ENCODE results near the gene BMERB1.
A peak's percentile ranks its signal among the peaks of the same experiment; 100 is the strongest.
"Not testable (repeated sequence)": the region's sequence is repeated elsewhere in the genome, so short reads cannot be mapped to it uniquely, and the experiment has no call there.

The BMERB1 gene

DNA sequence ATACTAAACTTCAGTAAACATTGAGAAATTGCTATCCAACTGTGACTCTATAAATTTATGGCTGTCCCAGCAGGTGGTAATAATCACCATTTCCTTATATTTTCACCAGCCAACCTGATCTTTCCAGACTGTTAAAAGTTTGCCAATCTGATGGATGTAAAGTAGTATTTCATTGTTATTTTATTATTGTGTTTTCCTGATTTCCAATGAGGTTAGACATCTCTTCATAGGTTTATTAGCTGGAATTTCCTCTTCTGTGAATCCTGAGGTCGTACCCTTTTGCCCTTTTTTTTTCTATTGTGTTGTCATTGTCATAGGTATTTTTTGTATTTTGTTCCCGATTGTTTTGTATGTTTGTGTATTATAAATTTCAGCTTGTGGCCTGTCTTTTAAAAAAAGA, 31.7 kb downstream of the BMERB1 start:
- no peak for DNase-seq

DNA sequence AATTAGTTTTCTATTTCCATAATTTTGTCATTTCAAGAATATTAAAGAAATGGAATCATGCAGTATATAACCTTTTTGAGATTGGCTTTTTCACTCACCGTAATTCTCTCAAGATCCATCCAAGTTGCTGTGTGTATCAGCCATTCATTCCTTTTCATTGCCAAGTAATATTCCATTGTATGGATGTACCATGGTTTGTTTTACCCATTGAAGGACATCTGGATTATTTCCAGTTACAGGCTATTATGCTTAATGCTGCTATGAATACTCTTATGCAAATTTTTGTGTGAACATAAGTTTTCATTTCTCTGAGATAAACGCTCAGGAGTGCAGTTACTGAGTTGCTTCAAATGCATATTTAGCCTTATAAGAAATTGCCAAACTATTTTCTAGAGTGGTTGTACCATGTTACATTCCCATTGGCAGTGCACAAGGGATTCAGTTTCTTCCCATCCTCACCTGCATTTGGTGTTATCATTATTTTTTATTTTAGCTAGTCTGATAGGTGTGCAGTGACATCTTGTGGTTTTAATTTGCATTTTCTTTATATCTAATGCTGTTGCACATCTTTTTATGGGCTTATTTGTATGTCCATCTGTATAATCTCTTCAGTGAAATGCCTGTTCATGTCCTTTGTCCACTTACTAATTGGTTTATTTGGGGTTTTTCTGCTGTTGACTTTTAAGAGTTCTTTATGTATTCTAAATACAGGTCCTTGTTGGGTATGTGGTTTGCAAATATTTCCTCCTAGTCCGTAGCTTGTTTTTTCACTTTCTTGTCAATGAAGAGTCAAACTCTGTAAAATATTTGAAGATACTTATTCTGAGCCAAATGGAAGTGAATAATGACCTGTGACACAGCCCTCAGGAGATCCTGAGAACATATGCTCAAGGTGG, 32.7 kb downstream of the BMERB1 start:
- no peak for DNase-seq

DNA sequence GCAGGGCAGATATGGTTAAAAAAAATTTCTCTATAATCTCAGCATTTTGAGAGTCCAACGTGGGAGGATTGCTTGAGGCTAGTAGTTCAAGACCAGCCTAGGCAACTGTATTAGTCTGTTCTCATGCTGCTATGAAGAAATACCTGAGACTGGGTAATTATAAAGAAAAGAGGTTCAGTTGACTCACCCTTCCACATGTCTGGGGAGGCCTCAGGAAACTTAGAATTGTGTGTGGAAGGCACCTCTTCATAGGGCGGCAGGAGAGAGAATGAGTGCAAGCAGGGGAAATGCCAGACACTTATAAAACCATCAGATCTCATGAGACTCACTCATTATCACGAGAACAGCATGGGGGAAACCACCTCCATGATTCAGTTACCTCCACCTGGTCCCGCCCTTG, 42.6 kb downstream of the BMERB1 start:
- not testable (repeated sequence) for DNase-seq

DNA sequence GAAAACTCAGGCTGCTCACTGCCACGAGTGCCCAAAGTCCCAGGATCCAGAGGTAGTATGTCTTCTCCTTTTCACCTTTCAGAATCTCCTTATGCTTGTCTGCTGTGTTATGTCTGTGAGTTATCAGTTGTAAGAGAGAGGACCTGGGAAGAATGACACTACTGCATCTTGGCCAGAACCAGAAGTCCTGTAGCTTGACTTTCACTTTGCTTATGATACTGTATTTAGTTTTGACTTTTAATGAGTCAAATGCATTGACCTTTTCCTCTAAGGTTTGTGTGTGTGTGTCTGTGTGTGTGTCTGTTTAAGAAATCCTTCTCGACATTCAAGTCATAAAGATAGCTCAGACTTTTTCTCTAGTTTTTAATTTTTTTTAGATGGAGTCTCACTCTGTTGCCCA, 43.4 kb downstream of the BMERB1 start:
- DNase-seq, result no peak

DNA sequence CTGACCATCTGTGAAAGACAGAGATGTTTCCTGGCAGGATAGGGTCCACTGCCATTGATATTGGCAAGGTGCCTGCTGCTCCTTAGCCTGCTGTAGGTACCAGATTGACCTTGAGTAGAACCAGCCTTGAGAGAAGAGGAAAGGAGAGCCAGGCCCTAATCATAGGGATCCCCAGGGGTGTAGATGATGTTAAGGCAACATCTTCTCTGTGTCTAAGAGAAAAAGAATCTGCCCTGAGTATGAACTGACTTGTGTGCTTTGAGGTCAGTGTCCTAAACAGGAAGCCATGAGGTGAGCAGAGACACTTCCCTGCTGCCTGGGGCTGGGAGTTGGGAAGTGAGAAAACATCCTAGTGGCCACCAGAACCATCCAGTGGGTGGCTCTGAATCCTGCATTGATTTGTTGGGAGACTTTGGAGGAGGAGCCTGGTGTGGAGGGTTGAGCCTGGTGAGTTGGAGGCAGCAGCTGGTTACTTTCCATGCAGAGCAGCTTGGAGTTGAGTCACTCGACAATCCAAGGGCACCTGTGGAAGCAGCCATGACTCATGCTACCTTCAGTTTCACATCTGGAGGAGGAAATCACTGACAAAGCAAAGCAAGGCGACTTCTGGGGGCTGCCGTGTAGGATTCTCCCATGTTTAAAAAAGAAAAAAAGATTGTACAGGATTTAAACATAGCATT, 47.8 kb downstream of the BMERB1 start:
- DNase-seq, result peak; percentile 21 to 44

DNA sequence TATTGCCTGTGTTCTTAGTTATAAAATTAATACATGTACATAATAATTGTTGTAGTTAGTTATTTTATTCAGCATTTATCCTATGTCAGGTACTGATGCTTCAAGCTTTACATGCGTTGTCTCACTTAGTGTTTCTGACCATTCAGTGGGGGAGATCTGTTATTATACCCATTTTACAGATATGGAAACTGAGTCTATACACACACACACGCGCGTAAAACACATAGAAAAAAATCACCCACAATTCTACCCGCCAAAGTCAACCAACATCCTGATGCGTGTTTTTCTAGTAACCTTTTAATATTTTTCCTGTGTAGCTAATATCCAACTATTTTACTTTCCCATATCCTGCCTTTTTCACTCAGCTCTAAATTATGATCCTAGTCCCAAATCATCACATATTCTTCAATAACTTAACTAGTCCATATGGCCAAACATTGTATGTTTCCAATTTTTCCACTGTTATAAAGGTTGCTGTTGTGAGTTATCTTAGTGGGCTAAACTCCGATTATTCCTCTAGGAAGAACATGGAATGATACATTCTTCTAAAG, 48.4 kb downstream of the BMERB1 start:
- no peak for DNase-seq

DNA sequence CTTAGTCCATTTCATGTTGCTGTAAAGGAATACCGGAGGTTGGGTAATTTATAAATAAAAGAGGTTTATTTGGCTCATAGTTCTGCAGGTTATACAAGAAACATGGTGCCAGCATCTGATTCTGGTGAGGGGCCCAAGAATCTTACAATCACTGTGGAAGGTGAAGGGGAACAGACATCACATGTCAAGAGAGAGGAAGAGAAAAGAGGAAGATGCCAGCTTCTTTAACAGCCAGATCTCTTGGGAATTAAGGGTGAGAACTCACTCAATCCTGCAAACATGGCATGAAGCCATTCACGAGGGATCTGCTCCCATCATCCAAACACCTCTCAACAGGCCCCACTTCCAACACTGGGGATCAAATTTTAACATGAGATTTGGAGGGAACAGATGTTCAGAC, 49.5 kb downstream of the BMERB1 start:
- no peak for DNase-seq

DNA sequence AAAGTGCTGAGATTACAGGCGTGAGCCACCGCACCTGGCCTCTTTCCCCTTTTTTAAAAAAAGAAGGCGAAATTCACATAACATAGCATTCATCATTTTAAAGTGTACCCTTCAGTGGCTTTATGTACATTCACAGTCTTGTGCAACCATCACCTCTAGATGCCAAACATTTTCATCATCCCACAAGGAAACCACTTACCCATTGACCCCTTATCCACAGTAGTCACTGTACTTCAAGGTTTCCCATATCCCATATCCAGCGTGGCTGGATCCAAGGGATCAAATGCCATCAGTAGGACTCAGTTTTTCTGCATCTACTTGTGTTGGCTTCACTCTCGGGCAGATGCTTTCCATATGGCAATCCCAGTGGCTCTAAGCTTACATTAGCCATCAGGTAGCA, 50.3 kb downstream of the BMERB1 start:
- no peak for DNase-seq

DNA sequence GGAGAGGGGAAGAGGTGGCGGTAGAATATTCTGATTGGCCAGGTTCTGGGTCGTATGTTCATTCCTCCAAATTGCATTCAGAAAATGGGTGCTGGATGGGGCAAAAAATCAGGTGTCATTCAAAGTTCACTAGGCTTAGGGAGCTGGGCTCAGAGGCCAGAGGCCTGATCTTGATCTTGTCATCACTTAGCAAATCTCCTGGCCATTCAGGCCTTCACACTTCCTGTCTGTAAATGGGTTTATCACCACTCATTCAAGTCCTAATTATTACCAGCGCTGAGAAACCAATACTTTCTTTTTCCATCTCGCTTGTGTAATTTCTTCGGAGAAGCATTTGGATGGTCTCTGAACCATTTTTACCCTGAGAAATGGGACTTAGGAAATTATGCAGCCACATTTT, 50.8 kb downstream of the BMERB1 start:
- DNase-seq, result no peak

DNA sequence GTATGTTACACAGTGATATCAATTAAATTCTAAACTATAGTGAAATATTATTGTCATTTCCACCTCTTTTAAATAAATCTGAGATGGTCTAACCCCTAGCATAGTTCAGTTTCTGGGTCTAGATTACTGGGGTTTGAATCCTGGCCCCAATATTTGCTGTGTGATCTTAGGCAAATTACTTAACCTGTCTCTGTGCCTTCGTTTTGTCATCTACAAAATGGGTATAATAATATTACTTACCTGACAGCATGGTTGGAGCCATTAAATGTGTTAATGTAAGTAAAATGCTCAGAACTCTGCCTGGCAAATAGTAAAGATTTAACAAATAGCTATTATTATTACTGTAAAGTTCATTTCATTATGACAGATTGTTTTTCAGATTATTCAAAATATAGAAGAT, 52.3 kb downstream of the BMERB1 start:
- DNase-seq, result no peak

DNA sequence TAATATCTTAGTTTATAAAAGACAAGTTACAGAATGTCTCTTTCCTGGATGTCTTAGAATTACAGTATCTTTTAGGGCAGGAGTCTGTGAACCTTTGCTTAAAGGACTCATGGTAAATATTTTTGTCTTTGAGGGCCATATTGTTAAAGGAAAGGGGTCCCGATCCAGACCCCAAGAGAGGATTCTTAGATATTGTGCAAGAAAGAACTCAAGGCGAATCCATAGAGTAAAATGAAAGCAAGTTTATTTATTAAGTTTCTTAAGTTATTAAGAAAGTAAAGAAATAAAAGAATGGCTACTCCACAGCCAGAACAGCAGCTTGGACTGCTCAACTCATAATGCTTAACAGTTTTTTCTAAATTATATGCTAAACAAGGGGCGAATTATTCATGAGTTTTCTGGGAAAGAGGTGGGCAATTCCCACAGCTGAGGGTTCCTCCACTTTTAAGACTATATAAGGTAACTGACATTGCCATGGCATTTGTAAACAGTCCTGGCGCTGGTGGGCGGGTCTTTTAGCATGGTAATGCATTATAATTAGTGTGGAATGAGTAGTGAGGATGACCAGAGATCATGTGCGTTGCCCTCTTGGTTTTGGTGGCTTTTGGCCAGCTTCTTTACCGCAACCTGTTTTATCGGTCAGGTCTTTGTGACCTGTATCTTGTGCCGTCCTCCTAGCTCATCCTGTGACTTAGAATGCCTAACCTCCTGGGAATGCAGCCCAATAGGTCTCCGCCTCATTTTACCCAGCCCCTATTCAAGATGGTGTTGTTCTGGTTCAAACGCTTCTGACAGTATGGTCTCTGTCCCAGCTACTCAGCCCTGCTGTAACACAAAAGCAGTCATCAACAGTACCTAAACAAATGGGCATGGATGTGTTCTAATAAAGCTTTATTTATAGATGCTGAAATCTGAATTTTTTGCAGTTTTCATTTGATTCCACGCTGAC, 53.2 kb downstream of the BMERB1 start:
- DNase-seq, result no peak

DNA sequence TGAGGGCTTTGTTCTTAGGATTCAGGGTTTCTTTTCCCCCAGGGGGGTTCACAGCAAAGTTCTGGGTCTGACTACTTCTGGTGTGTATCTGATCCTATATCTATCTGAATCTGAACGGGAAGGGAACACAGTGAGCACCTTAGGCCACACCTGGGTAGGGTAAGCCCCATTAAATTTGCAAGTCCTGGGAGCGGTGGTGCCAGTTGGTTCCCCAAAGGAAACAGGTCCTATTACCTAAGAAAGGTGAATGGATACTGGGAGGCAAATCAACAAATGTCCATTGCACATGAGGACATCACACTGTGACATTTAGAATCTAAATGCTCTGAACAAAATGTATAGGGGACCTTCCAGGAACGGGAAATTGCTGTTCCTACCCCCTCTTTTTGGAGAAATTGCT, 54.6 kb downstream of the BMERB1 start:
- no peak for DNase-seq

DNA sequence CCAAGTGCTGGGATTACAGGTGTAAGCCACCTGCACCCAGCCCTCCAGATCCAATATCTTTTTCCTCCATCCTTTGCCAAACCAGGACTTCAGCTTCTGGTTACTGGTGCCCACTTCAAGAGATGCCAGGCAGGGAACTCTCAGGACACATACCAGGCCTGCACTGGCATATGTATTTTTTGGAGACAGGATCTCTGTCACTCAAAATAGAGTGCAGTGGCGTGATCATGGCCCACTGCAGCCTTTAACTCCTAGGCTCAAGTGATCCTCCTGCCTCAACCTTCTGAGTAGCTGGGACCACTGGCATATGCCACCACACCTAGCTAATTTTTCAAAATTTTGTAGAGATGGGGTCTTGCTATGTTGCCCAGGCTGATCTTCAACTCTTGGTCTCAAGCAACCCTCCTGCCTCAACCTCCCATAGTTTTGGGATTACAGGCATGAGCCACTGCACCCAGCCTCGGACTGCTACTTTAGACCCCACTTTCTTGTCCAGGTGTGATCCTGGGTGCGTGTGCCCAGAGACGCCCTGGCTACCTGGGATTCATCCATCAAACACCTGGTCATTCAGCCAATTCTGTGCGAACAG, 55.8 kb downstream of the BMERB1 start:
- DNase-seq, result no peak

DNA sequence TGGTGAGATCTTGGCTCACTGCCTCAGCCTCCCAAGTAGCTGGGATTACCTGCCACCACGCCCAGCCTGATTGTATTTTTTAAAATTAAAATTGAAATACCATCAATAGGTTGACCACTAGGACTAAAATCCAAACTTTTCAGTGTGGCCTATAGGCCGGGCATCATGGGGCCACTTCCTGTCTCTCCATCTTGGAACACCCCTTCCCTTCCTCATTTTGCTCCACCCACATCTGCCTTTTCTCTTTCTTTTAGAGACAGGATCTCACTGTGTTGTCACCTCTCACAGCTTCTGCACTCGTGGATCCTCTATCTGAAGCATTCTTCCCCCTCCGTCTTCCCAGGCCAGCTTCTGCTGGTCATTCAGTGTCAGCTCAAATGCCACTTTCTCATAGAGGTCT, 57.0 kb downstream of the BMERB1 start:
- DNase-seq, result no peak

DNA sequence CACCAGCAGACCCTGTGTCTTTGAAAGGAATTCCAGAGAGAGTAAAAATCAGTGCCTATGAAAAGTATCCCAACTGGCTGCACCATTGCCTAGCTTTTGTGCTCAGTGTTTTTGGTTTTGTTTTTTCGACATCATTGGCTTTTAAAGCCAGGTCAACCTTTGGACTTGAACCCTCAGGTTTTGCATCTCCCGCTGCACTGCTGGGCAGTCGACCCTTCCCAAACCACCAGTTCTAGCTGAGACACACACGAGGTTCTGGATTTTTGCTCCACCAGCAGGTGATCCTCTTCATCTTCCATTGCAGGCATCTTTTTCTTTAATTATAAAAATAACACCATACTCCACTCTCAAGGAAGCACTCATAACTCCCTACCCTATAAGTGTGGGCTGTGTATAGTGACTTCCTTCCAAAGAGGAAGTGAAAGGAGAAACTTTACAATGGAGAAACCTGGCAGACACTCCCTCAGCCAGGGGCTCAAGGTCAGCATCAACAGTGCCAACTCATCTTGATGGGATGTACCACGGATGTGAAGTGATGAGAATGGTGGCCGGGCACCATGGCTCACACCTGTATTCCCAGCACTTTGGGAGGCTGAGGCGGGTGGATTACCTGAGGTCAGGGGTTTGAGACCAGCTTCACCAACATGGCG, 57.8 kb downstream of the BMERB1 start:
- no peak for DNase-seq

DNA sequence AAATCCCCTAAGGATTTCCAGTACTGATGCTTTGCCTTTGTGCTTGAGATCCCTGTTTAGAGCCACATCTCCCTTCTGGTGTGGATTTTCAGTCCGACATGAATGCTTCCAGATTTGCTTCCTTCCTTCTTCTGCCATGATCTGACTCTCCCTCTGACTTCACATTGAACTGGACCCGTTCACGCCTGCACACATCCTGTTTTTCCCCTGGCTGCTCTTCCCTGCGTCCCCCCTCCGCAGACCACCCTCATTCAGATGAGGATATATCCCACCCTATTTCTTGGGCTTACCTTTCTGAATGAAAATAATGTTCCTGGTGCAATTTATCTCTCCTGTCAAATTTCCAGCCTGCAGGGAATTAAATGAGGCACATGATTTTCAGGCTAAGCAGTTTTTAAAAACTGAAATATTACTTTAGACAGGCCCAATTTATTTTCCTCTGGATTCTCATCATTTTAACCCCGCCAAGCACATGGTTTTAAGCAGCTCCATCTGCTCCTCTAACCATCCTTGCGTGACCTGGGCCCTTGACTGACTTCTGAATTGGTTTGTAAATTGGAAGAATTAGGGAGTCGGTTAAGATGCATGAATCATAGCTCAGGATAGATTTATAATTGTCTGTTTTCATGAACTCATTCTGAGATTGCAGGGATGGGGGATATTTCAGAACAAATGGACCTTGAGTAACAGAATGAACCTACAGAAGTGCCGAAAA, 59.2 kb downstream of the BMERB1 start:
- DNase-seq, result no peak

DNA sequence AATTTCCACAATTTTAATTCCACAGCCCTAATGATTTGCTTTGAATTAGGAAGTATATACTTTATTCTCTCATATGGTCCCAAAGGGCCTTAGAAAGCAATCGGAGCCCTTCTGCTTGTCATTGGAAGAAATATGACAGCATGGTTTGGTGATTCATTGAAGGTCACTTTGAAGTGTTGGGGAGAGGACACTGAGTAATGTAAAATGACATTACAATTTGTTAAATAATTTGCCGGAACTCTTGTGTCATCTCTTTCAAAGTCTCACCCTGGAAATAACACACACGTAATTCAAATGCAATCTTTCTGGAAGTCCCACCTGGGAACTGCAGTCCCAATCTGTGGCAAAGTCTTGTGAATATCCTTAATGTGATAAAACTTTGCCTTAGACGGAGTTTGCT, 59.8 kb downstream of the BMERB1 start:
- no peak for DNase-seq

DNA sequence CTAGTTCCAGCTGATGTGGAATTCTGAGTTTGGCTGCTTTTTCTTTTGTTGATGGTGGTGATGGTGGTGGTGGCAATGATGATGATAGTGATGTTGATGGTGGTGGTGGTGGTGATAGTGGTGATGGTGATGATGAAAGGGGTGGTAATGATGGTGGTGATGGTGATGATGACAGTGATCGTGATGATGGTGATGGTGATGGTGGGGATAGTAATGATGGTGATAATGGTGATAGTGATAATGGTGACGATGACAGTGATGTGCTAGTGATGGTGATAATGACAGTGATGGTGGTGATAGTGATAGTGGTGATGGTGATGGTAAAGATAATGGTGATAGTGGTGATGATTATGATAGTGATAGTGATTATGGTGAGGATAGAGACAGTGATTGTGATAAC, 61.5 kb downstream of the BMERB1 start:
- DNase-seq, result no peak

DNA sequence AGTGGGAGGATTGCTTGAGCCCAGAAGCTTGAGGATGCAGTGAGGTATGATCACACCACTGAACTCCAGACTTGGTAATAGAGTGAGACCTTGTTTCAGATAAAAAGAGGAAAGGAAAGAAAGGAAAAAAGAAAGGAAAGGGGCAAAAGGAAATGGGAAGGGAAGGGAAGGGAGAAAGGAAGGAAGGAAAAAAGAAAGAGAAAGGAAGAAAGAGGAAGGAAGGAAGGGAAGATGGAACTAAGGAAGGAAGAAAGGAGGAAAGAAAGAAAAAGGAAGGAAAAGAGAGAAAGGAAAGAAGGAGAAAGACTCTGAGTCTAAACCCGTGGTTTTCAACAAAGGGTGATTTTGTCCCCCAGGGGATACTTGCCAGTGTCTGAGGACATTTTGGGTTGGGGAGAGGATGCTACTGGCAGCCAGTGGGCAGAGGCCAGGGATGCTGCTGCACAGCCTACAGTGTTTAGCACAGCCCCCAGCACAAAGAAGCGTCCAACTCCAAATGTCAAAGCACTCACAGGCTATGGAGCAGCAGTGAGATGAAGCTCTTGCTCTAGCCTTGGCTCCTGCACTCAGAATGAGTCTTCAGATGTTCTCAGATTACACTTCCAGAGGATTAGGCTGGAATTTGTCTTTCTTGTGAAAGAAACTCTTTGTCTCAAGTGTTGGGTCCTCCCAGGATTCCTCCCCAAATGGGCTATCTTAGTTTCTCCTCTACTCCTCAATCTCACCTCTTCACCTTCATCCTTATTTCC, 64.2 kb downstream of the BMERB1 start:
- no peak for DNase-seq

DNA sequence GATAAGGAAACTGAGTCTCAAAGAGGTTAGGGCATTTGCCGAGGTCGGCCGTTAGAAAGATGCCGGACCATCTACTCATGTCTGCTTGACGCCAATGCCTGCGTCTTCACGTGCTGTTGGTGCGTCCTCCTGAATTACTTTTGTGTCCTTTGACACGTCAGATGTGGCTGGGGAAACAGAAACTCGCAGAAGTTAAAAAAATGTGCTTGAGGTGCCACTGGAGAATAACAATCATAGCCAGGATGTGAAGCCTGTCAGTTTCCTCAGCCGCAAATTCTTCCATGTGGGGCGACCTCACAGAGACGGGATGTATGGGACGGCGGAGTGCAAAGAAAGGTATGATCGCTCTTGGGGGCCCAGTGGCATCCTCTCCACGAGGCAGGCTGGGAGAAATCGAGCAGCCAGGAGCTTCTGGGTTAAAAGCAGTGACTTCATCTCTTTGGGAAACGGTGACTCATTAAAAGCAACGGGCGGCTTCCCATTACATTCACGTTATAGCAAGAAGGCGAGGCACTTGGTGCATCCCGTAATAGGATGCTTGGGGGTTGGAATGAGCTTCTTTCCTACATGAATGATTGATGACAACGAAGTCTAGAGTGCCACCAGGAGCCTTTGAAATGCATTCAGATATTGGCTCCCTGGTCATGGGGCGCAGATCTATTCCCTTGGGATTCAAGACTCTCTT, 67.8 kb downstream of the BMERB1 start:
- DNase-seq, result no peak

All from activated CD4-positive, alpha-beta T cell treated with anti-CD3 and anti-CD28 coated beads for 4 hours (primary cell).